Measurements from ENCODE around the gene TRAF3IP3. TPM values are rescaled to one million over a fixed set of nuclear protein-coding genes. Genes with fewer than 3 reads are reported as not detected.

TRAF3IP3 gene
- total RNA-seq, 6 donors from 2014 or later: 6.4 to 58.7 (median 10.8) TPM

- Histone ChIP-seq H3K4me3 (no peak overlapping the region), H3K27ac (no peak overlapping the region), H3K36me3 (no peaks in the 10 kb centered on the region), H3K9me3 (no peaks in the 10 kb centered on the region), H3K4me1 (no peaks in the 10 kb centered on the region), H3K27me3 (no peaks in the 10 kb centered on the region)
- 74 to 79% methylated on average over 3 of the region's 3 CpGs for WGBS, 2 donors
- no peak for DNase-seq
- ATAC-seq (ENCODE audit: low FRiP score in 2 of 2): peak in 1 of 2 donors; percentile 86
- TF ChIP-seq POLR2AphosphoS5 (IDR thresholded peaks at IDR 0.05): no peak
- TF ChIP-seq EP300 (IDR thresholded peaks at IDR 0.05): no peak
These were observed 22.3 kb upstream of the TRAF3IP3 start for GRCh38 chr1:209733409-209734192.

- DNase-seq (no peak), ATAC-seq (ENCODE audit: low FRiP score in 2 of 2) (no peak)
- Histone ChIP-seq H3K27me3 (no peaks in the 10 kb centered on the region), H3K36me3 (no peaks in the 10 kb centered on the region), H3K27ac (no peak overlapping the region), H3K9me3 (no peaks in the 10 kb centered on the region), H3K4me1 (no peaks in the 10 kb centered on the region), H3K4me3 (no peak overlapping the region)
- TF ChIP-seq POLR2AphosphoS5 (IDR thresholded peaks at IDR 0.05) (no peak), EP300 (IDR thresholded peaks at IDR 0.05) (no peak), POLR2A (IDR thresholded peaks at IDR 0.05) (no peak)
- TF ChIP-seq, protein P1, sequence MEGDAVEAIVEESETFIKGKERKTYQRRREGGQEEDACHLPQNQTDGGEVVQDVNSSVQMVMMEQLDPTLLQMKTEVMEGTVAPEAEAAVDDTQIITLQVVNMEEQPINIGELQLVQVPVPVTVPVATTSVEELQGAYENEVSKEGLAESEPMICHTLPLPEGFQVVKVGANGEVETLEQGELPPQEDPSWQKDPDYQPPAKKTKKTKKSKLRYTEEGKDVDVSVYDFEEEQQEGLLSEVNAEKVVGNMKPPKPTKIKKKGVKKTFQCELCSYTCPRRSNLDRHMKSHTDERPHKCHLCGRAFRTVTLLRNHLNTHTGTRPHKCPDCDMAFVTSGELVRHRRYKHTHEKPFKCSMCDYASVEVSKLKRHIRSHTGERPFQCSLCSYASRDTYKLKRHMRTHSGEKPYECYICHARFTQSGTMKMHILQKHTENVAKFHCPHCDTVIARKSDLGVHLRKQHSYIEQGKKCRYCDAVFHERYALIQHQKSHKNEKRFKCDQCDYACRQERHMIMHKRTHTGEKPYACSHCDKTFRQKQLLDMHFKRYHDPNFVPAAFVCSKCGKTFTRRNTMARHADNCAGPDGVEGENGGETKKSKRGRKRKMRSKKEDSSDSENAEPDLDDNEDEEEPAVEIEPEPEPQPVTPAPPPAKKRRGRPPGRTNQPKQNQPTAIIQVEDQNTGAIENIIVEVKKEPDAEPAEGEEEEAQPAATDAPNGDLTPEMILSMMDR (IDR thresholded peaks at IDR 0.05): no peak
- 60 to 62% methylated on average over 3 of the region's 3 CpGs for WGBS, 2 donors
These were observed 19.2 kb upstream of the TRAF3IP3 start for GRCh38 chr1:209736490-209737117.

- WGBS, 2 donors: 78% methylated on average over 5 of the region's 5 CpGs
- no peaks in the 10 kb centered on the region for H3K4me1 ChIP-seq
- ATAC-seq (ENCODE audit: low FRiP score in 2 of 2): no peak
- no peaks in the 10 kb centered on the region for H3K9me3 ChIP-seq
- H3K27me3 ChIP-seq: no peaks in the 10 kb centered on the region
- no peak for DNase-seq
- no peak overlapping the region for H3K27ac ChIP-seq
- H3K36me3 ChIP-seq: no peaks in the 10 kb centered on the region
- H3K4me3 ChIP-seq: no peak overlapping the region
- TF ChIP-seq, protein P1 (IDR thresholded peaks at IDR 0.05): no peak
- TF ChIP-seq POLR2A (IDR thresholded peaks at IDR 0.05) (no peak), EP300 (IDR thresholded peaks at IDR 0.05) (no peak), POLR2AphosphoS5 (IDR thresholded peaks at IDR 0.05) (no peak)
These were observed 18.7 kb upstream of the TRAF3IP3 start for GRCh38 chr1:209737118-209737505.

DNA sequence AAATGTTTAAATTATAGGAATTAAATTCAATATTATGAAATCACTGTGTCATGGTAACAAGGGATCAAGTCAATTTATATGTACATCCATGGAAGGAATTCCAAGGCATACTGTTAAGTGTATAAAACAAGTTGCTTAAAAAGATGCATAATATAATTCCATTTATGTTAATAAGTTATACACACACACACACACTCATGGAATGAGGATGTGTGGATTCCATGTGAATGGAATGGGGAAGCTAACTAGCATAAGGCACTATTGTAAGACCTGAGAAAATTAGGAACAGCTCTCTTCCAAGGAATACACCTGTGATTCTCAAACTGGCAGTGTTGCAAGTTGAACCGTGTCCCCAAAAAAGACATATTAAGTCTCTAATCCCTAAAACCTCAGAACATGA, 17.6 kb upstream of the TRAF3IP3 start:
- Histone ChIP-seq H3K27me3 (no peaks in the 10 kb centered on the region), H3K4me1 (no peaks in the 10 kb centered on the region), H3K36me3 (no peaks in the 10 kb centered on the region), H3K9me3 (no peaks in the 10 kb centered on the region), H3K4me3 (no peak overlapping the region), H3K27ac (no peak overlapping the region)
- ATAC-seq (ENCODE audit: low FRiP score in 2 of 2) (no peak), DNase-seq (no peak)
- 67 to 94% methylated on average over 1 of the region's 1 CpG for WGBS, 2 donors
- TF ChIP-seq, protein P1 (IDR thresholded peaks at IDR 0.05): no peak
- TF ChIP-seq POLR2AphosphoS5 (IDR thresholded peaks at IDR 0.05) (no peak), EP300 (IDR thresholded peaks at IDR 0.05) (no peak), POLR2A (IDR thresholded peaks at IDR 0.05) (no peak)

DNA sequence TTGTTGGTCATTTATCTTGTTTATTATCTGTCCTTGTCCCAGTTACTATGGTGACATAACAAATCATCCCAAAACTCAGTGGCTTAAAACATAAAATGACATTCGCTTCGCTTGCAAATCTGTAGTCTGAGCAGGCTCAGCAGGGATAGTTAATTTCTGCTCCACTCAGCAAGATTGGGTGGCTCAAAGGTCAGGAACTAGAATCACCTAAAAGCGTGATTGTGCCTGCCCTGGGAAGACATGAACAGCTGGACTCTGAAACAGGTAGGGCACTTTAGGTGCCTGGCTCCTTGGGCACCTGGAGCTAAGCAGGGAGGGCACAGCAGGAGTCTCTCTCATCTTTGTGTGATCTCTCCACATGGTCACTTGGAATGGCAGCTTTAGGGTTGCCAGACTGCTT, 14.7 kb upstream of the TRAF3IP3 start:
- Histone ChIP-seq H3K9me3 (no peaks in the 10 kb centered on the region), H3K4me3 (no peak overlapping the region), H3K27me3 (no peaks in the 10 kb centered on the region), H3K4me1 (no peaks in the 10 kb centered on the region), H3K27ac (no peak overlapping the region), H3K36me3 (no peaks in the 10 kb centered on the region)
- 92 to 94% methylated on average over 3 of the region's 3 CpGs for WGBS, 2 donors
- ATAC-seq (ENCODE audit: low FRiP score in 2 of 2) (no peak), DNase-seq (no peak)
- TF ChIP-seq EP300 (IDR thresholded peaks at IDR 0.05) (no peak), POLR2AphosphoS5 (IDR thresholded peaks at IDR 0.05) (no peak), POLR2A (IDR thresholded peaks at IDR 0.05) (no peak)
- TF ChIP-seq, protein P1 (IDR thresholded peaks at IDR 0.05): no peak

Data from upper lobe of left lung (tissue), 6 donors.